ENCODE data around the gene CAND2. TPM values are rescaled to one million over a fixed set of nuclear protein-coding genes. Genes with fewer than 3 reads are reported as not detected.

The CAND2 gene
- total and polyA plus RNA-seq, 9 of the 15 experiments (the other 6 are each of a cell fraction or from before 2014, with no cell fraction given), result 0.91 to 14.9 (median 4.3) TPM

DNA sequence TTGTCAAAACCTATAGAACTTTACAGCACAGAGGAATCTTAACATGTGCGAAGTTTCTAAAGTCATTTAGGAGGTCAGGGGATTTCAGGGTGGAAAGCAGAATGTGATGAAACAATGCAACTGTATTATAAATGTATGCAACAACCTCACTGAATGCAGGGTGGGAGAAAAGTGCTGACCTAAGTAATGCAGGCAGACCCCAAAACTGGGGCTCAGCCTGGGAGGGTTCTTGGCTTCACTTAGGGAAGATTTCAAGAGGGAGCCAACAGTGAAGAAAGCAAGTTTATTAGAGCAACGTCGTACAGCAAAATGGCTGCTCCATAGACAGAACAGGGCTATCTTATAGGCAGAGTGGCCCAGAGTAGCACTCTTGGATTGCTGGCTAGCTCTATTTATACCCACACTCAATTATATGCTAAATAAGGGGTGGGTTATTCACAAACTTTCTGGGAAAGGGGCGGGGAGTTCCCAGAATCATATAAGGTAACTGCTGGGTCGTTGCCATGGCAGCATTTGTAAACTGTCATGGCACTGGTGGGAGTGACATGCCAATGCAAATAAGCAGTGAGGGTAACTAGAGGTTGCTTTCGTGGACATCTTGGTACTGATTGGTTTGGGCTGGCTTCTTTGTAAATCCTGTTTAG lies 14.2 kb upstream of the CAND2 start (continued):
- TF ChIP-seq, protein P1, sequence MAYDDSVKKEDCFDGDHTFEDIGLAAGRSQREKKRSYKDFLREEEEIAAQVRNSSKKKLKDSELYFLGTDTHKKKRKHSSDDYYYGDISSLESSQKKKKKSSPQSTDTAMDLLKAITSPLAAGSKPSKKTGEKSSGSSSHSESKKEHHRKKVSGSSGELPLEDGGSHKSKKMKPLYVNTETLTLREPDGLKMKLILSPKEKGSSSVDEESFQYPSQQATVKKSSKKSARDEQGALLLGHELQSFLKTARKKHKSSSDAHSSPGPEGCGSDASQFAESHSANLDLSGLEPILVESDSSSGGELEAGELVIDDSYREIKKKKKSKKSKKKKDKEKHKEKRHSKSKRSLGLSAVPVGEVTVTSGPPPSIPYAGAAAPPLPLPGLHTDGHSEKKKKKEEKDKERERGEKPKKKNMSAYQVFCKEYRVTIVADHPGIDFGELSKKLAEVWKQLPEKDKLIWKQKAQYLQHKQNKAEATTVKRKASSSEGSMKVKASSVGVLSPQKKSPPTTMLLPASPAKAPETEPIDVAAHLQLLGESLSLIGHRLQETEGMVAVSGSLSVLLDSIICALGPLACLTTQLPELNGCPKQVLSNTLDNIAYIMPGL (CRISPR knock-in tag; IDR thresholded peaks at IDR 0.05), result no peak
- TF ChIP-seq, protein P2, sequence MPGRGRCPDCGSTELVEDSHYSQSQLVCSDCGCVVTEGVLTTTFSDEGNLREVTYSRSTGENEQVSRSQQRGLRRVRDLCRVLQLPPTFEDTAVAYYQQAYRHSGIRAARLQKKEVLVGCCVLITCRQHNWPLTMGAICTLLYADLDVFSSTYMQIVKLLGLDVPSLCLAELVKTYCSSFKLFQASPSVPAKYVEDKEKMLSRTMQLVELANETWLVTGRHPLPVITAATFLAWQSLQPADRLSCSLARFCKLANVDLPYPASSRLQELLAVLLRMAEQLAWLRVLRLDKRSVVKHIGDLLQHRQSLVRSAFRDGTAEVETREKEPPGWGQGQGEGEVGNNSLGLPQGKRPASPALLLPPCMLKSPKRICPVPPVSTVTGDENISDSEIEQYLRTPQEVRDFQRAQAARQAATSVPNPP (IDR thresholded peaks at IDR 0.05; ENCODE audit: borderline replicate concordance, insufficient read depth, insufficient read length), result no peak
- TF ChIP-seq ZNF551 (CRISPR knock-in tag; IDR thresholded peaks at IDR 0.05) (no peak), LCOR (CRISPR knock-in tag; IDR thresholded peaks at IDR 0.05) (no peak), POLR2AphosphoS5 (IDR thresholded peaks at IDR 0.05; ENCODE audit: control insufficient read depth, insufficient read depth, low read depth, low read length) (0 out of 2 replicates have a peak, but pooled peaks have one; percentile 40), BMI1 (IDR thresholded peaks at IDR 0.05; ENCODE audit: low read length) (peak; percentile 80), ZBTB7A (IDR thresholded peaks at IDR 0.05; ENCODE audit: borderline replicate concordance, control insufficient read depth, low read depth, low read length) (no peak), ZNF780A (CRISPR knock-in tag; IDR thresholded peaks at IDR 0.05) (no peak), SNRNP70 (optimal IDR thresholded peaks at IDR 0.05; ENCODE audit: low read depth, low read length) (no peak), CREB3L1 (IDR thresholded peaks at IDR 0.05; ENCODE audit: borderline replicate concordance, low read depth) (no peak), PYGO2 (tag; IDR thresholded peaks at IDR 0.05) (no peak), SMAD4 (CRISPR knock-in tag; conservative IDR thresholded peaks at IDR 0.05) (no peak), DPF2 (IDR thresholded peaks at IDR 0.05) (no peak), SRF (CRISPR knock-in tag; IDR thresholded peaks at IDR 0.05) (peak in 1 of 2 experiments; percentile 77; a peak in 1 of 4 replicates)
- TF ChIP-seq, protein P3, sequence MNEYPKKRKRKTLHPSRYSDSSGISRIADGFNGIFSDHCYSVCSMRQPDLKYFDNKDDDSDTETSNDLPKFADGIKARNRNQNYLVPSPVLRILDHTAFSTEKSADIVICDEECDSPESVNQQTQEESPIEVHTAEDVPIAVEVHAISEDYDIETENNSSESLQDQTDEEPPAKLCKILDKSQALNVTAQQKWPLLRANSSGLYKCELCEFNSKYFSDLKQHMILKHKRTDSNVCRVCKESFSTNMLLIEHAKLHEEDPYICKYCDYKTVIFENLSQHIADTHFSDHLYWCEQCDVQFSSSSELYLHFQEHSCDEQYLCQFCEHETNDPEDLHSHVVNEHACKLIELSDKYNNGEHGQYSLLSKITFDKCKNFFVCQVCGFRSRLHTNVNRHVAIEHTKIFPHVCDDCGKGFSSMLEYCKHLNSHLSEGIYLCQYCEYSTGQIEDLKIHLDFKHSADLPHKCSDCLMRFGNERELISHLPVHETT (CRISPR knock-in tag; conservative IDR thresholded peaks at IDR 0.05 in 1 of 2, IDR thresholded peaks at IDR 0.05 in 1 of 2), result peak in 1 of 2 experiments; percentile 28; a peak in 1 of 4 replicates
- TF ChIP-seq, protein P4, sequence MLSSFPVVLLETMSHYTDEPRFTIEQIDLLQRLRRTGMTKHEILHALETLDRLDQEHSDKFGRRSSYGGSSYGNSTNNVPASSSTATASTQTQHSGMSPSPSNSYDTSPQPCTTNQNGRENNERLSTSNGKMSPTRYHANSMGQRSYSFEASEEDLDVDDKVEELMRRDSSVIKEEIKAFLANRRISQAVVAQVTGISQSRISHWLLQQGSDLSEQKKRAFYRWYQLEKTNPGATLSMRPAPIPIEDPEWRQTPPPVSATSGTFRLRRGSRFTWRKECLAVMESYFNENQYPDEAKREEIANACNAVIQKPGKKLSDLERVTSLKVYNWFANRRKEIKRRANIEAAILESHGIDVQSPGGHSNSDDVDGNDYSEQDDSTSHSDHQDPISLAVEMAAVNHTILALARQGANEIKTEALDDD (IDR thresholded peaks at IDR 0.05), result 0 out of 2 replicates have a peak, but pooled peaks have one; percentile 9
- TF ChIP-seq, protein P5, sequence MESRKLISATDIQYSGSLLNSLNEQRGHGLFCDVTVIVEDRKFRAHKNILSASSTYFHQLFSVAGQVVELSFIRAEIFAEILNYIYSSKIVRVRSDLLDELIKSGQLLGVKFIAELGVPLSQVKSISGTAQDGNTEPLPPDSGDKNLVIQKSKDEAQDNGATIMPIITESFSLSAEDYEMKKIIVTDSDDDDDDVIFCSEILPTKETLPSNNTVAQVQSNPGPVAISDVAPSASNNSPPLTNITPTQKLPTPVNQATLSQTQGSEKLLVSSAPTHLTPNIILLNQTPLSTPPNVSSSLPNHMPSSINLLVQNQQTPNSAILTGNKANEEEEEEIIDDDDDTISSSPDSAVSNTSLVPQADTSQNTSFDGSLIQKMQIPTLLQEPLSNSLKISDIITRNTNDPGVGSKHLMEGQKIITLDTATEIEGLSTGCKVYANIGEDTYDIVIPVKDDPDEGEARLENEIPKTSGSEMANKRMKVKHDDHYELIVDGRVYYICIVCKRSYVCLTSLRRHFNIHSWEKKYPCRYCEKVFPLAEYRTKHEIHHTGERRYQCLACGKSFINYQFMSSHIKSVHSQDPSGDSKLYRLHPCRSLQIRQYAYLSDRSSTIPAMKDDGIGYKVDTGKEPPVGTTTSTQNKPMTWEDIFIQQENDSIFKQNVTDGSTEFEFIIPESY (CRISPR knock-in tag; IDR thresholded peaks at IDR 0.05), result no peak

Data from K562 (cell line).